Measurements from ENCODE around the gene SLAMF6.
"Not testable (repeated sequence)": the region's sequence is repeated elsewhere in the genome, so short reads cannot be mapped to it uniquely, and the experiment has no call there.

Gene SLAMF6

GRCh38 chr1:160560806-160561205, 37.8 kb upstream of the SLAMF6 start:
- H3K4me3 ChIP-seq: no peak overlapping the region
- no peak for DNase-seq (ENCODE audit: low spot score)
- H3K27ac ChIP-seq: no peak overlapping the region
- no peak for TF ChIP-seq CTCF (IDR thresholded peaks at IDR 0.05)

- DNase-seq (ENCODE audit: low spot score): no peak
- Histone ChIP-seq H3K27ac (no peak overlapping the region), H3K4me3 (no peak overlapping the region)
- TF ChIP-seq CTCF (IDR thresholded peaks at IDR 0.05): no peak
Observed at GRCh38 chr1:160560045-160560705, 37.1 kb upstream of the SLAMF6 start.

- DNase-seq (ENCODE audit: low spot score); H3K27ac ChIP-seq; H3K4me3 ChIP-seq: not testable (repeated sequence)
Observed at GRCh38 chr1:160559437-160559836, 36.4 kb upstream of the SLAMF6 start.

- Histone ChIP-seq H3K27ac (no peak overlapping the region), H3K4me3 (no peak overlapping the region)
- no peak for TF ChIP-seq CTCF (IDR thresholded peaks at IDR 0.05)
- DNase-seq (ENCODE audit: low spot score): no peak
Observed at GRCh38 chr1:160558660-160559380, 35.8 kb upstream of the SLAMF6 start.

DNA sequence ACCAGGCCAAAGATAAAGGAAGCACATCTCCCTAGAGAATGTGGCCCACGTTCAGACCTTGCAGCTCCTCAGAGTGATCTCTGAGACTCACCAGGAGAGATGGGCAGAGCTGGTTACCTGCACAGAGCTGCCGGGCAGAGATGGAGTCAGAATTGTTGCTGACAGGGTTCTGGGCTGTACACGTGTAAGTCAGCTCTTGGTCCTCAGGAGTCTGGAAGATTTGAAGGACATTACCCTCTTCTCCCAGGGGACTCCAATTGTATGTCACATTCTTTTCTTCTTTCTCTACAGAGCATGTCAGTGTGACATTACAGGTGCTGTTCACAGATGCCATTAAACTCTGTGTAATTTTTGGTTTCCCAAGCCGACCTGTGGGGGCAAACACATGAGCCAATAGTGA, 30.7 kb upstream of the SLAMF6 start:
- H3K27ac ChIP-seq: no peak overlapping the region
- TF ChIP-seq CTCF (IDR thresholded peaks at IDR 0.05): no peak

GRCh38 chr1:160552425-160552824, 29.4 kb upstream of the SLAMF6 start:
- Histone ChIP-seq H3K4me3 (no peak overlapping the region), H3K27ac (no peak overlapping the region)
- no peak for TF ChIP-seq CTCF (IDR thresholded peaks at IDR 0.05)
- no peak for DNase-seq (ENCODE audit: low spot score)

More for the DNA sequence above, 30.7 kb upstream of the SLAMF6 start:
- H3K4me3 ChIP-seq: no peak overlapping the region
- no peak for DNase-seq (ENCODE audit: low spot score)

GRCh38 chr1:160550572-160551034, 27.5 kb upstream of the SLAMF6 start:
- no peak for TF ChIP-seq CTCF (IDR thresholded peaks at IDR 0.05)
- Histone ChIP-seq H3K27ac (no peak overlapping the region), H3K4me3 (no peak overlapping the region)
- no peak for DNase-seq (ENCODE audit: low spot score)
